H1 (cell line): Measurements from ENCODE around the gene GPRC5D. TPM values are rescaled to one million over a fixed set of nuclear protein-coding genes. Genes with fewer than 3 reads are reported as not detected.

Source experiments
- CTCF ChIA-PET: fragments of 300-600 bp; sonication (Branson Sonifier 250); formaldehyde crosslinking; loops from one replicate; lab custom pipeline; 2021; ENCODE audit not compliant: partially characterized antibody; lab: Charles Lee
- POLR2A ChIA-PET: fragments of 300-600 bp; sonication (Branson Sonifier 250); formaldehyde crosslinking; loops from one replicate; lab custom pipeline; 2021; ENCODE audit warnings: inconsistent platforms; ENCODE audit not compliant: partially characterized antibody; lab: Charles Lee
- DNase-seq, 2 experiments: peaks; one replicate each; pipeline versions ENCODE4 v3.0.0 to v3.0.0-alpha.2; 2010 to 2022; ENCODE audit warnings: low spot score in 2 of 2, low read depth in 1 of 2, mixed read lengths in 1 of 2
- FAIRE-seq: peaks from 2 replicates; lab custom pipeline; 2011; peaks lifted over from hg19 to GRCh38; lab: Jason Lieb, UNC
- H2AFZ ChIP-seq: 2 replicates; pipeline ENCODE4 v1.8.1; 2012; ENCODE audit warnings: low read length, inconsistent platforms
- H2AK5ac ChIP-seq: 2 replicates; pipeline ENCODE4 v1.6.1; 2013; ENCODE audit warnings: low read depth, low read length
- H2BK120ac ChIP-seq: replicated peaks from 2 replicates; pipeline ENCODE3; 2013; ENCODE audit warnings: low read depth, low read length, inconsistent platforms
- H2BK12ac ChIP-seq: 2 replicates; pipeline ENCODE4 v1.6.1; 2013; ENCODE audit warnings: low read depth, low read length
- H2BK15ac ChIP-seq: 2 replicates; pipeline ENCODE4 v1.6.1; 2013; ENCODE audit warnings: low read length
- H2BK20ac ChIP-seq: 2 replicates; pipeline ENCODE4 v1.6.1; 2013; ENCODE audit warnings: low read length
- H2BK5ac ChIP-seq: 2 replicates; pipeline ENCODE4 v1.6.1; 2013; ENCODE audit warnings: low read depth, low read length
- H3K14ac ChIP-seq: 2 replicates; pipeline ENCODE4 v1.6.1; 2013; ENCODE audit warnings: inconsistent platforms; ENCODE audit not compliant: insufficient read length
- H3K18ac ChIP-seq: 2 replicates; pipeline ENCODE4 v1.6.1; 2013; ENCODE audit warnings: low read length; ENCODE audit errors: extremely low read depth
- H3K23ac ChIP-seq: 2 replicates; pipeline ENCODE4 v1.6.1; 2013; ENCODE audit warnings: inconsistent platforms; ENCODE audit not compliant: insufficient read length
- H3K23me2 ChIP-seq: 2 replicates; pipeline ENCODE4 v1.6.1; 2013; ENCODE audit warnings: low read depth, low read length
- H3K27ac ChIP-seq: 2 replicates; pipeline ENCODE4 v1.6.1; 2011; ENCODE audit warnings: low read depth, low read length, inconsistent platforms
- H3K27me3 ChIP-seq, 4 experiments: replicated peaks in 1 of 4; 1 replicate in 1 of 4; 2 replicates in 3 of 4; pipeline versions ENCODE4 v1.6.1 to v1.8.1; 2011 to 2013; ENCODE audit warnings: low read length in 3 of 4, mild to moderate bottlenecking in 3 of 4, inconsistent platforms in 2 of 4, mixed read lengths in 2 of 4, moderate library complexity in 1 of 4; ENCODE audit not compliant: control insufficient read depth in 3 of 4, insufficient read depth in 3 of 4; ENCODE audit errors: extremely low read depth in 1 of 4
- H3K36me3 ChIP-seq, 4 experiments: 2 replicates each; pipeline versions ENCODE4 v1.6.1 to v1.8.1; 2011 to 2013; ENCODE audit warnings: mild to moderate bottlenecking in 4 of 4, low read length in 3 of 4, moderate library complexity in 2 of 4, control low read depth in 1 of 4, inconsistent platforms in 1 of 4; ENCODE audit not compliant: insufficient read depth in 4 of 4, control insufficient read depth in 2 of 4
- H3K4ac ChIP-seq: replicated peaks from 2 replicates; pipeline ENCODE3; 2013; ENCODE audit warnings: low read length, low read depth, mixed read lengths, inconsistent platforms; ENCODE audit not compliant: insufficient read length
- H3K4me1 ChIP-seq, 4 experiments: replicated peaks in 1 of 4; 1 replicate in 1 of 4; 2 replicates in 3 of 4; pipeline versions ENCODE4 v1.6.1 to v1.8.1; 2011 to 2013; ENCODE audit warnings: low read length in 3 of 4, inconsistent platforms in 2 of 4, mixed read lengths in 1 of 4; ENCODE audit not compliant: insufficient read depth in 4 of 4, control insufficient read depth in 3 of 4
- H3K4me2 ChIP-seq, 2 experiments: 2 replicates each; pipeline versions ENCODE4 v1.6.1 to v1.8.1; 2011 to 2013; ENCODE audit warnings: low read depth in 2 of 2, low read length in 2 of 2, control low read depth in 1 of 2, inconsistent platforms in 1 of 2, mild to moderate bottlenecking in 1 of 2; ENCODE audit not compliant: insufficient read depth in 1 of 2
- H3K4me3 ChIP-seq, 4 experiments: fragments of 200-600, 300-600 bp in 1 of 4; sonication (generic), shearing (Covaris generic), sonication (Bioruptor Twin) in 1 of 4; 2 replicates each; pipeline versions ENCODE4 v1.5.1 to v1.8.1; 2011 to 2016; ENCODE audit warnings: low read length in 4 of 4, low read depth in 3 of 4, control low read depth in 2 of 4, inconsistent platforms in 2 of 4, mild to moderate bottlenecking in 2 of 4, mixed read lengths in 1 of 4, moderate library complexity in 1 of 4; ENCODE audit not compliant: insufficient read depth in 2 of 4; ENCODE audit errors: extremely low read depth in 1 of 4
- H3K56ac ChIP-seq: replicated peaks from 2 replicates; pipeline ENCODE3; 2013; ENCODE audit warnings: low read depth, mild to moderate bottlenecking, mixed read lengths, low read length, inconsistent platforms; ENCODE audit not compliant: insufficient read length
- H3K79me1 ChIP-seq: 2 replicates; pipeline ENCODE4 v1.6.1; 2013; ENCODE audit warnings: low read depth, low read length, control low read depth
- H3K79me2 ChIP-seq, 2 experiments: 2 replicates each; pipeline versions ENCODE4 v1.6.1 to v1.8.1; 2012 to 2013; ENCODE audit warnings: low read length in 2 of 2, mild to moderate bottlenecking in 2 of 2, inconsistent platforms in 1 of 2; ENCODE audit not compliant: insufficient read depth in 2 of 2, control insufficient read depth in 1 of 2
- H3K9ac ChIP-seq, 4 experiments: replicated peaks in 1 of 4; 1 replicate in 1 of 4; 2 replicates in 3 of 4; pipeline versions ENCODE4 v1.6.1 to v1.8.1; 2011 to 2013; ENCODE audit warnings: low read depth in 3 of 4, low read length in 3 of 4, control low read depth in 2 of 4, mild to moderate bottlenecking in 2 of 4, moderate library complexity in 2 of 4, inconsistent platforms in 1 of 4; ENCODE audit errors: extremely low read depth in 1 of 4
- H3K9me3 ChIP-seq, 2 experiments: 2 replicates each; pipeline versions ENCODE4 v1.6.1 to v1.8.1; 2012 to 2013; ENCODE audit warnings: mild to moderate bottlenecking in 2 of 2, moderate library complexity in 2 of 2, control low read depth in 1 of 2, inconsistent platforms in 1 of 2, low read depth in 1 of 2, low read length in 1 of 2, mixed read lengths in 1 of 2; ENCODE audit not compliant: insufficient read depth in 2 of 2
- H4K20me1 ChIP-seq, 2 experiments: replicated peaks in 1 of 2; 2 replicates each; pipeline versions ENCODE3 to v1.8.1; 2011 to 2013; ENCODE audit warnings: inconsistent platforms in 2 of 2, low read length in 2 of 2, mild to moderate bottlenecking in 1 of 2; ENCODE audit not compliant: insufficient read depth in 2 of 2, control insufficient read depth in 1 of 2
- H4K5ac ChIP-seq: 2 replicates; pipeline ENCODE4 v1.6.1; 2013; ENCODE audit warnings: low read length, low read depth, mixed read lengths, inconsistent platforms; ENCODE audit not compliant: insufficient read length
- H4K8ac ChIP-seq: 2 replicates; pipeline ENCODE4 v1.8.0; 2013; ENCODE audit warnings: mild to moderate bottlenecking, moderate library complexity, low read length, inconsistent platforms; ENCODE audit not compliant: insufficient read depth; ENCODE audit errors: extremely low read depth
- H4K91ac ChIP-seq: replicated peaks from 2 replicates; pipeline ENCODE3; 2013; ENCODE audit warnings: low read length, mixed read lengths, inconsistent platforms; ENCODE audit not compliant: insufficient read length
- BACH1 ChIP-seq: IDR thresholded peaks from 2 replicates; pipeline ENCODE4 v1.6.1; 2012; ENCODE audit warnings: low read length, improper control_type of control experiment
- JUN ChIP-seq: IDR thresholded peaks from 2 replicates; pipeline ENCODE4 v1.6.1; 2011; ENCODE audit warnings: low read depth, mild to moderate bottlenecking, improper control_type of control experiment, low read length
- RAD21 ChIP-seq, 2 experiments: IDR thresholded peaks in 1 of 2; conservative IDR thresholded peaks in 1 of 2; 2 replicates each; pipeline ENCODE4 v1.6.1; 2011; ENCODE audit warnings: low read depth in 2 of 2, low read length in 2 of 2, improper control_type of control experiment in 1 of 2, inconsistent platforms in 1 of 2, mild to moderate bottlenecking in 1 of 2, moderate library complexity in 1 of 2
- RXRA ChIP-seq: IDR thresholded peaks from 2 replicates; pipeline ENCODE4 v1.6.1; 2011; ENCODE audit warnings: low read depth, mild to moderate bottlenecking, low read length, moderate library complexity; ENCODE audit not compliant: insufficient read depth
- TAF1 ChIP-seq: IDR thresholded peaks from 2 replicates; pipeline ENCODE4 v1.6.1; 2011; ENCODE audit warnings: mild to moderate bottlenecking, low read depth, low read length
- TEAD4 ChIP-seq: IDR thresholded peaks from 2 replicates; pipeline ENCODE4 v1.6.1; 2012; ENCODE audit warnings: low read depth, low read length, inconsistent platforms, mixed read lengths
- YY1 ChIP-seq: IDR thresholded peaks from 2 replicates; pipeline ENCODE4 v1.6.1; 2011; ENCODE audit warnings: low read depth, mild to moderate bottlenecking, low read length
- WGBS, 2 experiments: shearing (Covaris generic) in 1 of 2; methylation state at CpG; one replicate each; pipeline versions ENCODE4 v1.1.6 to v1.1.7; 2013 to 2015; ENCODE audit warnings: low lambda C conversion rate in 2 of 2, mixed read lengths in 2 of 2, inconsistent platforms in 1 of 2, low coverage in 1 of 2, missing lambda C conversion rate in 1 of 2; ENCODE audit not compliant: insufficient replicate concordance in 2 of 2, insufficient coverage in 1 of 2, insufficient read length in 1 of 2; ENCODE audit errors: extremely low coverage in 1 of 2, missing lambda C conversion rate in 1 of 2; 5-methylcytosine and 5-hydroxymethylcytosine counted together
- polyA plus RNA-seq, 7 experiments: library from polyadenylated mRNA; depleted of rRNA in 3 of 7; stranded (reverse) in 5 of 7; unstranded in 2 of 7; fragments of >200 nt in 5 of 7; fragments of 200-250 nt in 2 of 7; gene quantifications; 1 replicate in 5 of 7; 2 replicates in 1 of 7; 4 replicates in 1 of 7; pipeline versions ENCODE4 v1.2.1 to v1.2.3, GENCODE V29; 2011 to 2013; ENCODE audit warnings: missing spikeins in 2 of 7, mixed read lengths in 2 of 7
- total RNA-seq: library from RNA; stranded (reverse); fragmentation: NEBNext Ultra II Directional; extraction: Animal tissue kit (Norgen Biotek cat#: 25700); gene quantifications from 2 replicates; pipeline ENCODE4 v1.2.1, GENCODE V29; 2021
- TF ChIP-seq, protein P1 (sequence below): IDR thresholded peaks from 2 replicates; pipeline ENCODE4 v1.6.1; 2012; ENCODE audit warnings: inconsistent platforms

Gene GPRC5D
- total and polyA plus RNA-seq, 2 of the 8 experiments (the other 6 are each of a cell fraction or from before 2014, with no cell fraction given) = 0.45 TPM; not detected in 1

DNA sequence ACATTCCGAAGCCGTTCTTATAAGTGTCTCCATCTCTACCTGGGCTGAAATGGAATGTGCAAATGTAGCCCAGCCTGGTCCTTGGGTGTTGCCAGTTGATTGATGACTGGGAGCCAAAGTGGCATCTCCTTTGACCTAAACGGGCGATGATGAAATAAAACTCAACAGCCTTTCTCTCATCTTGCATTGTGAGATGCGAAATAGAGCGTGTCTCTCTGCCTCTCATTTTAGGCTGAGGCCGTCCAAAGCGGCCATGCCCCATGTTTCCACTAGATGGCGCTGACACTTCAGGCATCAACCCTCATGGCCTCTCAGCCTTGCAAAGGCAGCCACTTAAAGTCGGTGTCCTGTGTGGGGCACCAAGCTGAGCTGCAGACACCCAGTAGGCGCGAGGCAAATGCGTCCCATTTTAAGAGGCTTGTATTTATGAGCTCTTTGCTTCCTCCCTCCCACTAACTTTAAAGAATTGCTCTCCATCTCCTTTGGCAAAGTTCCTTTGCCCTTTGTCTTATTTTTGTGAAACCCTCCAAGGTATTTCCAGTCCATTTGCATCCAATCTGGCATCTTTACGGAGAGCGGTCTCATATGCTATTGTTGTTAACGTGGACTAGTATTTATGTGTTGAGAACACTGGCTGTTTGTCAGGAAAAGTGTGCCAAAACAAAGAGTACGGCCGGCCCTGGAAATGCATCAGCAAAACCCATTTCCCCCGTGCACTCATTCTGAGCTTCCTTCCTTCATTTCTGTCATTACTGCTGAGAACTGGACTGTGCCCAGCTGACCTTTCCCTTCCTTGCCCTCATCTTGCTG, 35.6 kb downstream of the GPRC5D start:
- Histone ChIP-seq H4K8ac (no peak overlapping the region), H2BK5ac (no peak overlapping the region), H4K20me1 (no peaks in the 10 kb centered on the region)
- TF ChIP-seq TEAD4 (no peak), RAD21 (IDR thresholded peaks at IDR 0.05 in 1 of 2, conservative IDR thresholded peaks at IDR 0.05 in 1 of 2; ENCODE audit: low read depth in 2 of 2, low read length in 2 of 2) (peak; percentile 99), JUN (no peak), BACH1 (0 out of 2 replicates have a peak, but pooled peaks have one; percentile 51), RXRA (no peak), TAF1 (no peak), YY1 (0 out of 2 replicates have a peak, but pooled peaks have one; percentile 60)
- TF ChIP-seq, protein P1, sequence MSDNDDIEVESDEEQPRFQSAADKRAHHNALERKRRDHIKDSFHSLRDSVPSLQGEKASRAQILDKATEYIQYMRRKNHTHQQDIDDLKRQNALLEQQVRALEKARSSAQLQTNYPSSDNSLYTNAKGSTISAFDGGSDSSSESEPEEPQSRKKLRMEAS = peak; percentile 60

More for the DNA sequence above, 35.6 kb downstream of the GPRC5D start:
- POLR2A ChIA-PET = interaction anchor here (0.6 to 1.2 kb wide), 2 partner anchors 182 to 293 kb away, joined by 3 to 4 read pairs; no protein-coding TSS in a partner anchor
- Histone ChIP-seq H2BK12ac (no peak overlapping the region), H3K79me2 (no peaks in the 10 kb centered on the region), H3K4me3 (no peak overlapping the region), H4K5ac (no peak overlapping the region), H3K4me1 (peaks cover 0 to 6% (median 1%) of the 10 kb centered on the region in 4 experiments; a peak in 4 of 7 replicates), H2AK5ac (no peak overlapping the region), H4K91ac (no peak overlapping the region), H3K27me3 (no peaks in the 10 kb centered on the region; a peak in 1 of 7 replicates), H3K9me3 (no peaks in the 10 kb centered on the region), H2BK20ac (0 out of 2 replicates have a peak overlapping the region, but pooled peaks have one; percentile 40), H3K36me3 (no peaks in the 10 kb centered on the region), H2BK120ac (no peak overlapping the region), H3K79me1 (no peaks in the 10 kb centered on the region), H2AFZ (peak overlapping the region; percentile 47; the same call in 1 of the 2 replicates), H3K14ac (no peak overlapping the region), H3K23me2 (no peaks in the 10 kb centered on the region), H3K27ac (no peak overlapping the region), H3K18ac (no peak overlapping the region), H3K56ac (no peak overlapping the region), H3K4ac (no peak overlapping the region), H3K23ac (no peak overlapping the region), H2BK15ac (no peak overlapping the region), H3K9ac (no peak overlapping the region), H3K4me2 (peak overlapping the region in 1 of 2 experiments; percentile 0; a peak in 1 of 4 replicates)
- CTCF ChIA-PET = interaction anchor here (0.6 to 11.7 kb wide), 72 partner anchors 8 to 1360 kb away, joined by 3 to 162 read pairs (median 4); partner anchors contain the start of genes GPRC5A and GSG1
- 45% methylated on average over 19 of the region's 19 CpGs; no CpG with 5 or more reads in 1 of the 2 experiments for WGBS, 2 experiments
- FAIRE-seq (peak; percentile 86), DNase-seq (peak; percentile 57 to 94)
